DND-41 (cell line): ENCODE measurements around the gene KIF14.

Experiments used
- ATAC-seq: fragments of 200-7000 bp; cut with Tn5 transposase; 3 replicates; pipeline ENCODE4 v1.9.1; 2021; ENCODE audit warnings: low read depth; ENCODE audit not compliant: insufficient read depth
- DNase-seq: peaks from one replicate; pipeline ENCODE4 v3.0.0-alpha.2; 2020
- H2AFZ ChIP-seq: 2 replicates; pipeline ENCODE4 v1.6.0; 2012; ENCODE audit warnings: low read depth, low read length
- H3K27ac ChIP-seq: 2 replicates; pipeline ENCODE4 v1.5.1; 2012; ENCODE audit warnings: low read length, inconsistent platforms
- H3K27me3 ChIP-seq: fragments of 200-600 bp; sonication (generic); 2 replicates; pipeline ENCODE4 v1.6.0; 2012; ENCODE audit warnings: low read length, mild to moderate bottlenecking, inconsistent platforms; ENCODE audit not compliant: insufficient read depth, poor library complexity
- H3K36me3 ChIP-seq: 2 replicates; pipeline ENCODE4 v1.5.1; 2012; ENCODE audit warnings: low read length, inconsistent platforms; ENCODE audit not compliant: insufficient read depth
- H3K4me1 ChIP-seq: 2 replicates; pipeline ENCODE4 v1.5.1; 2012; ENCODE audit warnings: mild to moderate bottlenecking, low read length; ENCODE audit not compliant: insufficient read depth
- H3K4me2 ChIP-seq: 2 replicates; pipeline ENCODE4 v1.6.0; 2012; ENCODE audit warnings: mild to moderate bottlenecking, moderate library complexity, low read length, inconsistent platforms; ENCODE audit not compliant: insufficient read depth
- H3K4me3 ChIP-seq, 2 experiments: fragments of 200-600 bp in 1 of 2; shearing (Covaris generic) in 1 of 2; 2 replicates each; pipeline ENCODE4 v1.5.1; 2012 to 2016; ENCODE audit warnings: inconsistent platforms in 2 of 2, low read length in 2 of 2, mild to moderate bottlenecking in 2 of 2, low read depth in 1 of 2, moderate library complexity in 1 of 2
- H3K79me2 ChIP-seq: 2 replicates; pipeline ENCODE4 v1.6.0; 2012; ENCODE audit warnings: low read length, inconsistent platforms; ENCODE audit not compliant: insufficient read depth
- H3K9ac ChIP-seq: 2 replicates; pipeline ENCODE4 v1.6.0; 2012; ENCODE audit warnings: low read depth, mild to moderate bottlenecking, inconsistent platforms, low read length, moderate library complexity
- H3K9me3 ChIP-seq: 2 replicates; pipeline ENCODE4 v1.5.1; 2012; ENCODE audit warnings: low read length, moderate library complexity, mild to moderate bottlenecking, inconsistent platforms; ENCODE audit not compliant: insufficient read depth, severe bottlenecking
- H4K20me1 ChIP-seq: 2 replicates; pipeline ENCODE4 v1.6.0; 2012; ENCODE audit warnings: low read length; ENCODE audit not compliant: insufficient read depth
- EZH2 ChIP-seq: IDR thresholded peaks from 3 replicates; pipeline ENCODE4 v1.6.1; 2012; ENCODE audit warnings: borderline replicate concordance, low read depth, mild to moderate bottlenecking, moderate library complexity, low read length, inconsistent platforms; ENCODE audit not compliant: severe bottlenecking
- TF ChIP-seq, protein P1 (sequence below): IDR thresholded peaks from 2 replicates; pipeline ENCODE4 v1.5.1; 2012; ENCODE audit warnings: borderline replicate concordance, low read length, moderate library complexity, mild to moderate bottlenecking; ENCODE audit not compliant: poor library complexity, severe bottlenecking; ENCODE audit errors: extremely low read depth

Gene KIF14

GRCh38 chr1:200625381-200625824, 4.9 kb upstream of the KIF14 start:
- H3K27ac ChIP-seq: no peak overlapping the region
- H3K27me3 ChIP-seq: no peaks in the 10 kb centered on the region
- no peak for DNase-seq
- H2AFZ ChIP-seq: peak overlapping the region; percentile 51
- H3K9ac ChIP-seq: no peak overlapping the region
- H4K20me1 ChIP-seq: no peaks in the 10 kb centered on the region
- H3K79me2 ChIP-seq: peaks cover 2% of the 10 kb centered on the region
- TF ChIP-seq, protein P1, sequence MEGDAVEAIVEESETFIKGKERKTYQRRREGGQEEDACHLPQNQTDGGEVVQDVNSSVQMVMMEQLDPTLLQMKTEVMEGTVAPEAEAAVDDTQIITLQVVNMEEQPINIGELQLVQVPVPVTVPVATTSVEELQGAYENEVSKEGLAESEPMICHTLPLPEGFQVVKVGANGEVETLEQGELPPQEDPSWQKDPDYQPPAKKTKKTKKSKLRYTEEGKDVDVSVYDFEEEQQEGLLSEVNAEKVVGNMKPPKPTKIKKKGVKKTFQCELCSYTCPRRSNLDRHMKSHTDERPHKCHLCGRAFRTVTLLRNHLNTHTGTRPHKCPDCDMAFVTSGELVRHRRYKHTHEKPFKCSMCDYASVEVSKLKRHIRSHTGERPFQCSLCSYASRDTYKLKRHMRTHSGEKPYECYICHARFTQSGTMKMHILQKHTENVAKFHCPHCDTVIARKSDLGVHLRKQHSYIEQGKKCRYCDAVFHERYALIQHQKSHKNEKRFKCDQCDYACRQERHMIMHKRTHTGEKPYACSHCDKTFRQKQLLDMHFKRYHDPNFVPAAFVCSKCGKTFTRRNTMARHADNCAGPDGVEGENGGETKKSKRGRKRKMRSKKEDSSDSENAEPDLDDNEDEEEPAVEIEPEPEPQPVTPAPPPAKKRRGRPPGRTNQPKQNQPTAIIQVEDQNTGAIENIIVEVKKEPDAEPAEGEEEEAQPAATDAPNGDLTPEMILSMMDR: no peak
- no peak for TF ChIP-seq EZH2
- peaks cover 37% of the 10 kb centered on the region for H3K4me1 ChIP-seq
- H3K9me3 ChIP-seq: no peaks in the 10 kb centered on the region
- no peak overlapping the region for H3K4me2 ChIP-seq
- ATAC-seq: no peak
- H3K4me3 ChIP-seq: no peak overlapping the region
- no peaks in the 10 kb centered on the region; the same call in 1 of the 2 replicates for H3K36me3 ChIP-seq

DNA sequence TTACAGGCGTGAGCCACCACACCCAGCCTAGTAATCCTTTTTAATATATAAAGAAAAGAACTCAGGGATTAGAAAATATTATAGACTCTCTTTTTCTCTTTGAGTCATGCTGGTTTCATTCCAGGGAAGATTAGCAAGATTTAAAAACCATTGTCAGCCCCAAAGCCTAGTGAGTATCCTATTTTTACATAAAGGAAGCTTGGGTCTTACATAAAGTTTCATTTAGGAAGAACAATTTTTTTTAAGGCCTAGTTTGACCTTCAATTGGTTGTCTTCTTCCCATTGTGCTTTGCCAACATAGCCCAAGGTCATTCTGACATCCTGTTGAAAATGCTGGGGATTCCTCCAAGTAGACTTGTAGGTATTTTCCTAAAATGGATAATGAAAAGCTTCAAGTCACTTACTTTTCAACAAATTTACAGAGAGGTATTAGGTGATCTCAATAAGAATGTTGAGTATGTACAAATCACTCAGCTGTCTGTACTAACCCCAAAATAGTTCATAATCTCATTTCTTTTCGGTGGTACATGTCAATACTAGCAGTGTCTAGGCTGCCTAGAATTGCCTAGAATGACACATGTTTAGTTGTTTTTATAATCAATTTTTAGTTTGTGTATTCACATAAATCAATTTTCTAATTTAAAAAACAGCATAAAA, 4.3 kb upstream of the KIF14 start:
- TF ChIP-seq, protein P1: no peak
- TF ChIP-seq EZH2: no peak
- DNase-seq (no peak), ATAC-seq (no peak)
- Histone ChIP-seq H2AFZ (peak overlapping the region; percentile 51), H4K20me1 (no peaks in the 10 kb centered on the region), H3K36me3 (no peaks in the 10 kb centered on the region; the same call in 1 of the 2 replicates), H3K9ac (no peak overlapping the region), H3K79me2 (peaks cover 8% of the 10 kb centered on the region), H3K4me1 (peaks cover 39% of the 10 kb centered on the region), H3K27ac (peak overlapping the region; percentile 46; the same call in 1 of the 2 replicates), H3K4me3 (no peak overlapping the region), H3K27me3 (no peaks in the 10 kb centered on the region), H3K4me2 (no peak overlapping the region), H3K9me3 (no peaks in the 10 kb centered on the region)

- Histone ChIP-seq H3K9me3 (no peaks in the 10 kb centered on the region), H2AFZ (peak overlapping the region; percentile 97), H3K4me3 (peak overlapping the region; percentile 60 to 90; a peak in 3 of 4 replicates), H3K79me2 (peaks cover 22% of the 10 kb centered on the region), H3K36me3 (peaks cover 33% of the 10 kb centered on the region), H3K27ac (peak overlapping the region; percentile 94), H3K4me2 (peak overlapping the region; percentile 86), H3K9ac (peak overlapping the region; percentile 84), H3K27me3 (no peaks in the 10 kb centered on the region), H4K20me1 (no peaks in the 10 kb centered on the region), H3K4me1 (peaks cover 65% of the 10 kb centered on the region)
- TF ChIP-seq, protein P1: no peak
- TF ChIP-seq EZH2: no peak
- ATAC-seq (no peak), DNase-seq (no peak)
Observed at GRCh38 chr1:200619894-200620272, 668 bp downstream of the KIF14 start.
